HCT116 (cell line): ENCODE results near the gene FIBCD1. TPM values are rescaled to one million over a fixed set of nuclear protein-coding genes. Genes with fewer than 3 reads are reported as not detected.

Experiments
- CBX3 ChIP-seq: IDR thresholded peaks from 2 replicates; pipeline ENCODE4 v1.6.1; 2012; ENCODE audit warnings: low read depth
- ELF1 ChIP-seq: IDR thresholded peaks from 2 replicates; pipeline ENCODE4 v1.6.1; 2012; ENCODE audit warnings: low read depth, borderline replicate concordance
- POLR2A ChIP-seq: IDR thresholded peaks from 2 replicates; pipeline ENCODE4 v1.7.0; 2011; ENCODE audit warnings: borderline replicate concordance; ENCODE audit not compliant: insufficient read depth, insufficient read length; ENCODE audit errors: extremely low read depth
- RAD21 ChIP-seq: IDR thresholded peaks from 2 replicates; pipeline ENCODE4 v1.6.1; 2012; ENCODE audit warnings: low read depth, mild to moderate bottlenecking
- SIN3A ChIP-seq: IDR thresholded peaks from 2 replicates; pipeline ENCODE4 v1.6.1; 2012; ENCODE audit warnings: low read depth
- SRF ChIP-seq: IDR thresholded peaks from 2 replicates; pipeline ENCODE4 v1.6.1; 2012; ENCODE audit warnings: low read depth
- TCF7L2 ChIP-seq: IDR thresholded peaks from 2 replicates; pipeline ENCODE4 v1.7.0; 2011; ENCODE audit warnings: borderline replicate concordance, inconsistent platforms; ENCODE audit not compliant: insufficient read depth, insufficient read length; ENCODE audit errors: extremely low read depth
- total RNA-seq: library from RNA; stranded (reverse); gene quantifications from one replicate; pipeline ENCODE4 v1.2.1, GENCODE V29; 2021; ENCODE audit not compliant: unreplicated experiment
- TF ChIP-seq, protein P1 (sequence below), 3 experiments: fragments of 200-600 bp in 1 of 3; sonication (generic) in 1 of 3; IDR thresholded peaks in 2 of 3; conservative IDR thresholded peaks in 1 of 3; 2 replicates each; pipeline ENCODE4 v1.5.1; 2012 to 2017; ENCODE audit warnings: low read depth in 2 of 3, low read length in 2 of 3, antibody characterized with exemption in 1 of 3, borderline replicate concordance in 1 of 3, control low read depth in 1 of 3, mild to moderate bottlenecking in 1 of 3, mixed read lengths in 1 of 3, mixed run types in 1 of 3, moderate library complexity in 1 of 3; ENCODE audit not compliant: insufficient read depth in 1 of 3
- TF ChIP-seq, protein P2 (sequence below): IDR thresholded peaks from 2 replicates; pipeline ENCODE4 v1.6.1; 2012
- TF ChIP-seq, protein P3 (sequence below): IDR thresholded peaks from 2 replicates; pipeline ENCODE4 v1.6.1; 2012
- TF ChIP-seq, protein P4 (sequence below): IDR thresholded peaks from 2 replicates; pipeline ENCODE4 v1.6.1; 2011; ENCODE audit warnings: mild to moderate bottlenecking, low read length, moderate library complexity; ENCODE audit not compliant: insufficient replicate concordance; ENCODE audit errors: extremely low read depth

The FIBCD1 gene
- total RNA-seq, 1 experiment from 2014 or later = 26.1 TPM

DNA sequence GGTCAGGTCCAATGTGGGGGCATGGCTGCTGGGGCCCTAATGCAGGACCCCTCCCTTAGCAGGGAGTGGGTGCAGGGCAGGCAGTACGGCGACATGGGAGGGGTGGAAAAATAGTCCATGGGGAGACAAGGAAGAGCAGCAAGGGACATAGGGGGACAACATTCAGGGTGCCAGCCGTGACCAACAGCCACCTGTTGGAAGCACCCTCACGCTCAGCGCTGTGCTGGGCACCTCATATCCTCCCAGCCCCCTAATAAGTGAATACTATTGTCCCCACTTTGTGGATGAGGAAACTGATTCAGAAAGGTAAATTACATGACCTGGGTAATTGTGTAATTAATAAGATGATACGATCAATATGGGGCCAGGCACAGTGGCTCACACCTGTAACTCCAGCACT lies 3.0 kb upstream of the FIBCD1 start (continued):
- TF ChIP-seq, protein P1, sequence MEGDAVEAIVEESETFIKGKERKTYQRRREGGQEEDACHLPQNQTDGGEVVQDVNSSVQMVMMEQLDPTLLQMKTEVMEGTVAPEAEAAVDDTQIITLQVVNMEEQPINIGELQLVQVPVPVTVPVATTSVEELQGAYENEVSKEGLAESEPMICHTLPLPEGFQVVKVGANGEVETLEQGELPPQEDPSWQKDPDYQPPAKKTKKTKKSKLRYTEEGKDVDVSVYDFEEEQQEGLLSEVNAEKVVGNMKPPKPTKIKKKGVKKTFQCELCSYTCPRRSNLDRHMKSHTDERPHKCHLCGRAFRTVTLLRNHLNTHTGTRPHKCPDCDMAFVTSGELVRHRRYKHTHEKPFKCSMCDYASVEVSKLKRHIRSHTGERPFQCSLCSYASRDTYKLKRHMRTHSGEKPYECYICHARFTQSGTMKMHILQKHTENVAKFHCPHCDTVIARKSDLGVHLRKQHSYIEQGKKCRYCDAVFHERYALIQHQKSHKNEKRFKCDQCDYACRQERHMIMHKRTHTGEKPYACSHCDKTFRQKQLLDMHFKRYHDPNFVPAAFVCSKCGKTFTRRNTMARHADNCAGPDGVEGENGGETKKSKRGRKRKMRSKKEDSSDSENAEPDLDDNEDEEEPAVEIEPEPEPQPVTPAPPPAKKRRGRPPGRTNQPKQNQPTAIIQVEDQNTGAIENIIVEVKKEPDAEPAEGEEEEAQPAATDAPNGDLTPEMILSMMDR (IDR thresholded peaks at IDR 0.05 in 2 of 3, conservative IDR thresholded peaks at IDR 0.05 in 1 of 3; ENCODE audit: borderline replicate concordance in 1 of 3, insufficient read depth in 1 of 3, low read depth in 2 of 3, low read length in 2 of 3) = no peak
- no peak for TF ChIP-seq CBX3
- TF ChIP-seq POLR2A = no peak
- TF ChIP-seq SRF = no peak
- no peak for TF ChIP-seq SIN3A
- no peak for TF ChIP-seq RAD21
- TF ChIP-seq, protein P2, sequence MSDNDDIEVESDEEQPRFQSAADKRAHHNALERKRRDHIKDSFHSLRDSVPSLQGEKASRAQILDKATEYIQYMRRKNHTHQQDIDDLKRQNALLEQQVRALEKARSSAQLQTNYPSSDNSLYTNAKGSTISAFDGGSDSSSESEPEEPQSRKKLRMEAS = no peak
- no peak for TF ChIP-seq TCF7L2
- TF ChIP-seq, protein P3, sequence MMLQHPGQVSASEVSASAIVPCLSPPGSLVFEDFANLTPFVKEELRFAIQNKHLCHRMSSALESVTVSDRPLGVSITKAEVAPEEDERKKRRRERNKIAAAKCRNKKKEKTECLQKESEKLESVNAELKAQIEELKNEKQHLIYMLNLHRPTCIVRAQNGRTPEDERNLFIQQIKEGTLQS = no peak
- no peak for TF ChIP-seq ELF1
- TF ChIP-seq, protein P4, sequence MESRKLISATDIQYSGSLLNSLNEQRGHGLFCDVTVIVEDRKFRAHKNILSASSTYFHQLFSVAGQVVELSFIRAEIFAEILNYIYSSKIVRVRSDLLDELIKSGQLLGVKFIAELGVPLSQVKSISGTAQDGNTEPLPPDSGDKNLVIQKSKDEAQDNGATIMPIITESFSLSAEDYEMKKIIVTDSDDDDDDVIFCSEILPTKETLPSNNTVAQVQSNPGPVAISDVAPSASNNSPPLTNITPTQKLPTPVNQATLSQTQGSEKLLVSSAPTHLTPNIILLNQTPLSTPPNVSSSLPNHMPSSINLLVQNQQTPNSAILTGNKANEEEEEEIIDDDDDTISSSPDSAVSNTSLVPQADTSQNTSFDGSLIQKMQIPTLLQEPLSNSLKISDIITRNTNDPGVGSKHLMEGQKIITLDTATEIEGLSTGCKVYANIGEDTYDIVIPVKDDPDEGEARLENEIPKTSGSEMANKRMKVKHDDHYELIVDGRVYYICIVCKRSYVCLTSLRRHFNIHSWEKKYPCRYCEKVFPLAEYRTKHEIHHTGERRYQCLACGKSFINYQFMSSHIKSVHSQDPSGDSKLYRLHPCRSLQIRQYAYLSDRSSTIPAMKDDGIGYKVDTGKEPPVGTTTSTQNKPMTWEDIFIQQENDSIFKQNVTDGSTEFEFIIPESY = no peak
- TF ChIP-seq, all 23 proteins: peak for 0
